GM12892 (cell line): ENCODE data around the gene KCTD16.

Experiments
- POLR2A ChIP-seq: IDR thresholded peaks from 2 replicates; pipeline ENCODE4 v1.6.1; 2011; ENCODE audit warnings: low read depth, low read length, control low read depth
- POLR2AphosphoS5 ChIP-seq: IDR thresholded peaks from 2 replicates; pipeline ENCODE4 v1.6.1; 2011; ENCODE audit warnings: low read depth, low read length, control low read depth
- TAF1 ChIP-seq: IDR thresholded peaks from 2 replicates; pipeline ENCODE4 v1.6.1; 2011; ENCODE audit warnings: low read depth, mild to moderate bottlenecking, control low read depth, low read length, borderline replicate concordance

DNA sequence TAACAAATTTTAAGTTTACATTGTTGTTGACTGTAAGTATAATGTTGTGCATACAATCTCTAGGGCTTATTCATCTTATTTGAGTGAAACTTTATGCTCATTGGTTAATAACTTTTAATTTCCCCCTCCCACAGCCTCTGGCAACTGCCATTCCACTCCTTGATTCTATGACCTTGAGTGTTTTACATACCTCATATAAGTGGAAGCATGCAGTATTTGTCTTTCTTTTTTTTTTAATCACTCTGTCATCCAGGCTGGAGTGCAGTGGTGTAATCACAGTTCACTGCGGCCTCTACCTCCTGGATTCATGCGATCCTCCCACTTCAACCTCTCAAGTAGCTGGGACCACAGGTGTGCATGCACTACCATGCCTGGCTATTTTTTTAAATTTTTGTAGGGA, 83.9 kb downstream of the KCTD16 start:
- TF ChIP-seq POLR2A = no peak
- TF ChIP-seq POLR2AphosphoS5 = no peak
- TF ChIP-seq TAF1 = no peak
